Brain microvascular endothelial cell (primary cell): ENCODE results near the gene STK36.

Source experiments
- DNase-seq: peaks from one replicate; pipeline ENCODE4 v3.0.0-alpha.2; 2020
- H3K27ac ChIP-seq: fragments of 250-450 bp; sonication (Bioruptor Pico); 2 replicates; pipeline ENCODE4 v1.5.1; 2020; ENCODE audit warnings: mild to moderate bottlenecking, moderate library complexity
- H3K27me3 ChIP-seq: fragments of 250-450 bp; sonication (Bioruptor Pico); replicated peaks from 2 replicates; pipeline ENCODE4 v1.5.1; 2020; ENCODE audit warnings: mild to moderate bottlenecking
- H3K36me3 ChIP-seq: fragments of 250-450 bp; sonication (Bioruptor Pico); replicated peaks from 2 replicates; pipeline ENCODE4 v1.5.1; 2020; ENCODE audit warnings: mild to moderate bottlenecking
- H3K4me3 ChIP-seq: 2 replicates; pipeline ENCODE4 v1.5.1; 2011; ENCODE audit warnings: low read depth, mild to moderate bottlenecking, control low read depth, low read length, moderate library complexity
- in situ Hi-C: cut with HindIII; loops from 2 replicates; pipeline ENCODE4 v1.10.0; 2017; ENCODE audit warnings: low sequenced_read_pairs, low pct_ligation_motif_present
- TF ChIP-seq, protein P1 (sequence below): IDR thresholded peaks from 2 replicates; pipeline ENCODE4 v1.5.1; 2011; ENCODE audit warnings: low read depth, mild to moderate bottlenecking, moderate library complexity, low read length, control low read depth, inconsistent platforms; ENCODE audit errors: missing control alignments

The STK36 gene

DNA sequence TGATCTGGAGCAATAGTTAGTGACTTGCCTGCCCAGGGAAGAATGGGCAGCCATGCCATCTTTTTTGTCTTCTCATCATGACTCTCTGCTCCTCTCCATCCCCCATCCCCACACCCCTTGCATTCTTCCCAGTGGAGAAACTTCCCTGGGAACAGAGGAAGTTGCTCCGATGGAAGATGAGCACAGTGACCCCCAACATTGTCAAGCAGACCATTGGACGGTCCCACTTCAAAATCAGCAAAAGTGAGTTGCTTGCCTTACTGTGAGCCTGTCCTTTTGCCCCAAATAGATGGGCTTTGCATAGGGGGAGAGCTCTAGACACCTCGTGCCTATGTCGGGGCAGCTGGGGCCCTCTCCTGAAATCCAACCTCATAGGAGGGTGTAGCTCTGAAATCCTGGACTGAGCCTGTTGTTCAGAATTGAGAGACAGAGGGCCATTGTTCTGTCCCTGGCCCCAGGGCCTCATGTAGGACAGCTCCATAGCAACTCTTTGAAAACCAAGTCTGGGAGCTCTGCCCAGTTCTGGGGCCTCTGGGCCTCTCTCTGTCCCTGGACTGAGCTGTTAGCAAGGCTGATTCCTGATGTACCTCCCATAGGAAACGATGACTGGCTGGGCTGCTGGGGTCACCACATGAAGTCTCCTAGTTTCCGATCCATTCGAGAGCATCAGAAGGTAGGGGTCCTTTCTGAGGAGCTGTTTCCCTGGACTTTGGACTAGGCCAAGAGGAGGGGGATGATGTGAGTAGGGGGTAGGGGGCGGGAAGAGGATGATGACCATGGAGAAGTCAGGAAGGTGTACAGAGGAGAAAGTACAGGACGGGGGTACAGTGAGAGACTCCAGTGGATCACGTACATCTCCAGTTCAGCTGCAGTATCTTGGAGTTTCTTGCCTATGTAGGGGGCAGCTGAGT, 73.9 kb downstream of the STK36 start:
- DNase-seq = peak; percentile 18
- TF ChIP-seq, protein P1, sequence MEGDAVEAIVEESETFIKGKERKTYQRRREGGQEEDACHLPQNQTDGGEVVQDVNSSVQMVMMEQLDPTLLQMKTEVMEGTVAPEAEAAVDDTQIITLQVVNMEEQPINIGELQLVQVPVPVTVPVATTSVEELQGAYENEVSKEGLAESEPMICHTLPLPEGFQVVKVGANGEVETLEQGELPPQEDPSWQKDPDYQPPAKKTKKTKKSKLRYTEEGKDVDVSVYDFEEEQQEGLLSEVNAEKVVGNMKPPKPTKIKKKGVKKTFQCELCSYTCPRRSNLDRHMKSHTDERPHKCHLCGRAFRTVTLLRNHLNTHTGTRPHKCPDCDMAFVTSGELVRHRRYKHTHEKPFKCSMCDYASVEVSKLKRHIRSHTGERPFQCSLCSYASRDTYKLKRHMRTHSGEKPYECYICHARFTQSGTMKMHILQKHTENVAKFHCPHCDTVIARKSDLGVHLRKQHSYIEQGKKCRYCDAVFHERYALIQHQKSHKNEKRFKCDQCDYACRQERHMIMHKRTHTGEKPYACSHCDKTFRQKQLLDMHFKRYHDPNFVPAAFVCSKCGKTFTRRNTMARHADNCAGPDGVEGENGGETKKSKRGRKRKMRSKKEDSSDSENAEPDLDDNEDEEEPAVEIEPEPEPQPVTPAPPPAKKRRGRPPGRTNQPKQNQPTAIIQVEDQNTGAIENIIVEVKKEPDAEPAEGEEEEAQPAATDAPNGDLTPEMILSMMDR = no peak
- Histone ChIP-seq H3K27me3 (no peaks in the 10 kb centered on the region), H3K36me3 (peaks cover 50% of the 10 kb centered on the region), H3K4me3 (no peak overlapping the region), H3K27ac (no peak overlapping the region)
- in situ Hi-C loops = no loop called here

DNA sequence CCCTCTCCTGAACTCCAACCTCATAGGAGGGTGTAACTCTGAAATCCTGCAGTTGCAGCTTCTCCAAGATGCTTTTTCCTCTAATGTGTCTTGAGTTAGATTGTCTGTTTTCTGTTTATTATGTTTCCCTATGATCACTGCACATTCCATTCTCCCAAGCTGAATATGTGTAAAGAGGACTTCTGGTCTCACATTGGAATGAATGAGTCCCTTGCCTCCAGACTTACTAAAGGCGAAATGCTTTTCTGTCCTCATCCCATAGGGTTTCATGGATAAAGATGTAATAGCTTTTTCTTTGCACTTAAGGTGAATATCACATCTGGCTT, 74.5 kb downstream of the STK36 start:
- H3K36me3 ChIP-seq = peaks cover 49% of the 10 kb centered on the region
- TF ChIP-seq, protein P1 = no peak
- H3K4me3 ChIP-seq = no peak overlapping the region
- no peaks in the 10 kb centered on the region for H3K27me3 ChIP-seq
- no peak for DNase-seq
- H3K27ac ChIP-seq = no peak overlapping the region
- in situ Hi-C loops = no loop called here

DNA sequence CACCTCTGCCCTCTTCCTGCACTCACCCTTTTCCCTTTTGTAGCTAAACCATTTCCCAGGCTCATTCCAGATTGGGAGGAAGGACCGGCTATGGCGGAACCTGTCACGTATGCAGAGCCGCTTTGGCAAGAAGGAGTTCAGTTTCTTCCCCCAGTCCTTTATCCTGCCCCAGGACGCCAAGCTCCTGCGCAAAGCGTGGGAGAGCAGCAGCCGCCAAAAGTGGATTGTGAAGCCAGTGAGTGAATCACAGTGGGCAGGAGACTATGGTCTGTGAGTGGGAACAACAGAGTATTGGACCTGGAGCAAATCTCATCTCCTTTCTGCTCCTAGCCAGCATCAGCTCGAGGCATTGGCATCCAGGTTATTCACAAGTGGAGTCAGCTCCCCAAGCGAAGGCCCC, 75.1 kb downstream of the STK36 start:
- peaks cover 49% of the 10 kb centered on the region for H3K36me3 ChIP-seq
- no peaks in the 10 kb centered on the region for H3K27me3 ChIP-seq
- TF ChIP-seq, protein P1 = no peak
- DNase-seq = no peak
- no peak overlapping the region for H3K27ac ChIP-seq
- in situ Hi-C loops = no loop called here
- H3K4me3 ChIP-seq = no peak overlapping the region

DNA sequence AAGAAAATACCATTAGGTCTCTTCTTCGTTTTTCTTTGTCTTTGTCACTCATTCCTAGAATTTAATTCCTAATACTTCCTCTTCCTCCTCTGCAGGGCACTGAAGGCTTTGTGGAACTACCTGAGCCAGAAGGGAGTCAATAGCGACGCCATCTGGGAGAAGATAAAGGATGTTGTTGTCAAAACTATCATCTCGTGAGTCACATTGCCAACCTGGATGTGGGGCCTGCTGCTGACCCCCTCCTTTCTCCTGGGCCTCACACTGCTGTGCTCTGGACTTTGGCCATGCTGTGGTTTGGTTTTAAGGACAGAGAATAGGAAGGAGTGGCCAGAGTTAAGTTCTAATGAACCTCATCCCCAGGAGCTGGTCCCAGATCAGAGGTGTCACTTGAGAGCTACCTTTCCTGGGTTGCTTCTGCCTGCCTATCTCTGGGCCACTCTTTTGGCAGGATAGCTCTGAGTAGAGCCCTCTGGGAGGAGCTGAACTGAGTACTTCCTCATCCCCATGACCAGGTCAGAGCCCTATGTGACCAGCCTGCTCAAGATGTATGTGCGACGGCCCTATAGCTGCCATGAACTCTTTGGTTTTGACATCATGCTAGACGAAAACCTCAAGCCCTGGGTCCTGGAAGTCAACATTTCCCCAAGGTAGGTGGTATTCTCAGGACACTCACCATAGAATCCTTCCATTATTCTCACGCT, 77.0 kb downstream of the STK36 start:
- H3K27me3 ChIP-seq = no peaks in the 10 kb centered on the region
- H3K27ac ChIP-seq = no peak overlapping the region
- no peak overlapping the region for H3K4me3 ChIP-seq
- peaks cover 68% of the 10 kb centered on the region for H3K36me3 ChIP-seq
- TF ChIP-seq, protein P1 = no peak
- DNase-seq = no peak
- in situ Hi-C loops = no loop called here
